PFSK-1 (cell line): ENCODE measurements around the gene CPOX.

Experiments
- REST ChIP-seq, 2 experiments: IDR thresholded peaks; 2 replicates each; pipeline versions ENCODE4 v1.6.1 to v1.8.0; 2011 to 2012; ENCODE audit warnings: low read depth in 2 of 2, low read length in 2 of 2, control low read depth in 1 of 2, inconsistent platforms in 1 of 2, mild to moderate bottlenecking in 1 of 2, moderate library complexity in 1 of 2; ENCODE audit not compliant: insufficient read depth in 1 of 2
- TAF1 ChIP-seq: IDR thresholded peaks from 2 replicates; pipeline ENCODE4 v1.6.1; 2012; ENCODE audit warnings: low read length, control low read depth, borderline replicate concordance; ENCODE audit not compliant: insufficient read depth

DNA sequence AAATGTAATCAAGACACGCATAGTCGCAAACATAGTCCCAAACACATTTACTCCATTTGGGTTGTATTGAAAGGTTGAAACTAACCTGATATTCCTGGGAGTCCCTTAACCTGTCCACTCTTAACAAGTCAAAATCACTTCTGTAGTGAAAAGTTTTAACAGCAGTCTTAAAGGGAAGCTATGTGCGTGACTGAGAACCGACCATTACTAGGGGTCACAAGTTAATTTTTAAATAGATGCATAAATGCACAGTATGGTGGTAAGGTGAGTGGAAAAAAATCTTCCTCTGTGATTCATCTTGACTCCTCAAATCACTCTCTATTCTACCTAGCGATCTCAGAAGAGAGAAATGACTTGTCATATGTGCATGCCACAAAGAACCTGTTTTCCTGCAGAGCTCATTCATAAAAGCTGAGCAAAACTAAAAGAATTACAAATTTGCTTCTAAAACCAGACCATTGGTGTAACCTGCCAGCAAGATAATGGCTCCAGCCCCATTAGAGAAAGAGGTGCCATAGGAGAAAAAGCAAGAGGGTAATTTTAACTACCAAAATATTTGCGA, 56.9 kb downstream of the CPOX start:
- TF ChIP-seq REST (IDR thresholded peaks at IDR 0.05; ENCODE audit: insufficient read depth in 1 of 2, low read depth in 2 of 2, low read length in 2 of 2), result no peak
- no peak for TF ChIP-seq TAF1
